ENCODE data around the gene NAXE.
A peak's percentile ranks its signal among the peaks of the same experiment; 100 is the strongest.
"Not testable (repeated sequence)": the region's sequence is repeated elsewhere in the genome, so short reads cannot be mapped to it uniquely, and the experiment has no call there.

The NAXE gene

DNA sequence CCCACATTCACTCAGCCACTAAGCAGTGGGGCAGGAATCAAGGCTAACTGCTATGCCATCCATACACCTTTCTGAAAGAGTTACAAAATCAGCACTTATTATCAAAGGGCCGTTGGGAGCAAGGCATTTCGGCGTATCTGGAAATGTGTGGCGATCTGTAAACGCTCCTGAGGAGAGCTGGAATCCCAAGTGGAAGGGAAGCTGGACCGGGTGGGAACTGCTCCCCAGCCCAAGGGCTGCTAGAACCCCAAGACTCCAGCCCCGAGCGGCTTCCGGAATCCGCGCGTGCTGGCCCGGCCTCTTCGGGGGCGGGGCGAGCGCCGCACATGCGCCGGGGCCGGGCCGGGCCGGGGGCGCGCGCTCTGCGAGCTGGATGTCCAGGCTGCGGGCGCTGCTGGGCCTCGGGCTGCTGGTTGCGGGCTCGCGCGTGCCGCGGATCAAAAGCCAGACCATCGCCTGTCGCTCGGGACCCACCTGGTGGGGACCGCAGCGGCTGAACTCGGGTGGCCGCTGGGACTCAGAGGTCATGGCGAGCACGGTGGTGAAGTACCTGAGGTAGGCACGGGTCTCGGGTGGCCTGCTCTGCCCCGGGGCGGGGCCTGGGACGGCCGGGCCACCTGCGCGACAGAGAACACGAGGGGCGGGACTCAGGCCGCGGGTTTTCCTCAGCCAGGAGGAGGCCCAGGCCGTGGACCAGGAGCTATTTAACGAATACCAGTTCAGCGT lies at the start of gene NAXE:
Gene NAXE, plus strand, starts transcription at position 345 of the 726 bp plus-strand sequence. Its CDS starts 29 bp downstream, at position 374.
- DNase-seq (ENCODE audit: low read depth in 3 of 3): peak; percentile 45 to 64 (median 48)

GRCh38 chr1:156543066-156543465 lies 48.5 kb upstream of the NAXE start:
- no peak for DNase-seq (ENCODE audit: low read depth in 3 of 3)

DNA sequence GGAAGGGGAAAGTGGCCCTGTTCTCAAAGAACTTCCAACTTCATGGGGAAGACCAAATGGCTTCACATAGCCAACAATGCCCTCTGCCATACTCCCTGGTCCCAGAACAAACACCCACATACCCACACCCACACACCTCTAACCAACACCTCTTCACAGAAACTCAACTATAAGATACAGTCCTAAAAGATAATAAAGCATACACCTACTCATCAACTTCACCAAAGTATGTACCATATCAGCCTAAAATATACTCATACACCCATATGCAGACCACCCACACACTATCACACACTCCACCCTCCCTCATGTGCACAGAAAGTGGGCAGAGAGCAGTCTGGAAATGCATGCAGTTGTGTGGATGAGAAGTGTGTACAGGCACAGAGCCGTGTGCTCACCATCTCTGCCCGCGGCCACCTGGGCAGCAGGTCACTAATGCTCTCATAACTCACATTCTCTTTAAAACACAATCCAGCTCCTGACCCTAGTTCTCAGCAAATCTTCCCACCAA lies 46.9 kb upstream of the NAXE start:
- no peak for DNase-seq (ENCODE audit: low read depth in 3 of 3)

DNA sequence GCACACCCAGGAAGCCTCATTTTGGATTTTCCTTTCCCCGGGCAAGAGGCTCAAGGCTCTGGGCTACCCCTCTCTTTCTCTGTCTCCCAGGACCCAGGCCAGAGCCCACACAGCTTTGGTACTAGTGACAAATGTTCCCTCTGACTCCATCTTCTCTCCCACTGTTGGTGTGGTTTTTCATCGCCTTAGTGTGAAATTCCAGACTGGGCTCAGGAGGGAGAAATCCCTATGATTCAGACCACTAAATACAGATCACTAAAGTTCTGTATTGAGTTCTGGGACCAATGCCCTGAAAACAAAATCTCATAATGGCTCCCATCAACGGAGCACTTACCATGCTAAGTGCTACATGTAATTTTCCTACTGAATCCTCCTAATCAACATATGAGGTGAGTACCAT lies 45.3 kb upstream of the NAXE start:
- DNase-seq (ENCODE audit: low read depth in 3 of 3): no peak

DNA sequence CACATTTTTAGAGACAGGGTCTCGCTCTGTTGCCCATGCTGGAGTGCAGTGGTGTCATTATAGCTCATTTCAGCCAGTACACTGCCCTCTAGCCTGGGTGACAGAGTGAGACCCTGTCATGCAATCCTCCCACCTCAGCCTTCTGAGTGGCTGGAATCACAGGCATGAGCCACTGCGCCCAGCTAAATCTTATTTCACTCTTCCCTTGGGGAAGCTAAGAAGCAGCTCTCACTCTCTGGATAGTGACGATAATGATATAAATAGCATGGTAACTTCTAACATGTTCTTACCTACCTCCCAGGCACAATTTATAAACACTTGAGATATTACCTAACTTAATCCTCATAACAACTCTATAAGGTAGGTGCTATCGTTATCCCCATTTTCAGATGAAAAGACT lies 44.1 kb upstream of the NAXE start:
- DNase-seq (ENCODE audit: low read depth in 3 of 3): no peak

GRCh38 chr1:156547982-156548381 lies 43.6 kb upstream of the NAXE start:
- no peak for DNase-seq (ENCODE audit: low read depth in 3 of 3)

DNA sequence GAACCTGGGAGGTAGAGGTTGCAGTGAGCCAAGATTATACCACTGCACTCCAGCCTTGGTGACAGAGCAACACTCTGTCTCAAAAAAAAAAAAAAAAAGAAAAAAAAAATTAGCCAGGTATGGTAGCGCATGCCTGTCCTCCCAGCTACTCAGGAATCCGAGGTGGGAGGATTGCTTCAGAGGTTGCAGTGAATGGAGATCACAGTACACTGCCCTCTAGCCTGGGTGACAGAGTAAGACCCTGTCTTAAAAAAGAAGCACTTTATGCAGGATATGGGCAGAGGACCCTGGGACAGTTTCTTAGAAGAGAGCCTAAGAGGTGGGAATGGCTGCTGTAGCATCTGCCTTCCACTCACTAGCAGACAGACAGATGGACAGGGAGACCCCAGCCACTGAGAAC lies 42.2 kb upstream of the NAXE start:
- DNase-seq (ENCODE audit: low read depth in 3 of 3): no peak

- DNase-seq (ENCODE audit: low read depth in 3 of 3): no peak
Measured at GRCh38 chr1:156549831-156550230, 41.7 kb upstream of the NAXE start.

GRCh38 chr1:156550346-156550745 lies 41.2 kb upstream of the NAXE start:
- DNase-seq (ENCODE audit: low read depth in 3 of 3): no peak

- no peak for DNase-seq (ENCODE audit: low read depth in 3 of 3)
Measured at GRCh38 chr1:156551066-156551643, 40.4 kb upstream of the NAXE start.

DNA sequence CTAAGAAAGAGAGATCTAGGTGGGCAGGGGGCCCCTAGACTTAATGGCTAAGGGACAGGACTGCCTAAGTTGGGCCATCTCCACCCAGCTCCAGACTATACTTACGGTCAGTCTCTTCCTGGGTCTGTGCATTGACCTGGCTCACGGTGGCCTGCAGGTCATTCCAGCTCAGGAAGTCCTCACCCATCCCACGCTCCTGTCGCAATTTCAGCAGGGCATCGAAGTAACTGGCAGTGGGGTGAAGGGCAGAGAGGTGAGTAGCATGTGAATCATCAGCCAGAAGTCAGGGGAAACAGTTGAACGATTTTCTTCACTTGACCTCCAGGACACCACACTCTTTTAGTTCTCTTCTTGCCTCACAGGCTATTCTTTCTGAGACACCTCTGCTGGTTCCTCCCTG lies 39.7 kb upstream of the NAXE start:
- DNase-seq (ENCODE audit: low read depth in 3 of 3): no peak

DNA sequence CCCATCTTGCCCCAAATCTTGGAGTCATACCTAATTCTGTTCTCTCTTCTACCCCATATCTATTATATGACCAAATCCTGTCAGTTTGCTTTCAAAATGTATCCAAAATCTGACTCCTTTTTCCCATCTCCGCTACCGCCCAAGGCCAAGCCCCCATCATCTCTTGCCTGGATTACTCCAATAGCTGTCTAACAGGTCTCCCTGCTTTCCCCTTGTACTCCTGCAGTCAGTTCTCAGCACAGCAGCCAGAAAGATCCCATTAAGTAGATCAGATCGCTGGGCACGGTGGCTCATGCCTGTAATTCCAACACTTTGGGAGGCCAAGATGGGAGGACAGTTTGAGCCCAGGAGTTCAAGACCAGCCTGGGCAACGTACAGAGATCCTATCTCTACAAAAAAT lies 39.1 kb upstream of the NAXE start:
- no peak for DNase-seq (ENCODE audit: low read depth in 3 of 3)

GRCh38 chr1:156552937-156553336 lies 38.6 kb upstream of the NAXE start:
- DNase-seq (ENCODE audit: low read depth in 3 of 3): not testable (repeated sequence)

- DNase-seq (ENCODE audit: low read depth in 3 of 3): no peak
Measured at GRCh38 chr1:156553860-156554485, 37.6 kb upstream of the NAXE start.

DNA sequence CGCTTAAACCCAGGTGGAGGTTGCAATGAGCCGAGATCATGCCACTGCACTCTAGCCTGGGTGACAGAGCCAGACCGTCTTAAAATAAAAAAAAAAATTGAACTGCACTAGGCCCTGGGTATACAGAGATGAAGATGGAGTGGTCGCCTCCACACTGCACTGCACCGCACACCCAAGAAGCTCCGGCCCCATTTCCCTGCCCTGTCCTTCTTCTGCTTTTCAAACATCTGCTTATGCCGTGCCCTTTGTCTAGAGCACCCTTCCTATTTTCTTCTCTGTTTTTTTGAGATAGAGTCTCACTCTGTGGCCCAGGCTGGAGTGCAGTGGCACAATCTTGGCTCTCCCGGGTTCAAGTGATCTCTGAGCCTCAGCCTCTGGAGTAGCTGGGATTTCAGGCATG lies 36.6 kb upstream of the NAXE start:
- no peak for DNase-seq (ENCODE audit: low read depth in 3 of 3)

DNA sequence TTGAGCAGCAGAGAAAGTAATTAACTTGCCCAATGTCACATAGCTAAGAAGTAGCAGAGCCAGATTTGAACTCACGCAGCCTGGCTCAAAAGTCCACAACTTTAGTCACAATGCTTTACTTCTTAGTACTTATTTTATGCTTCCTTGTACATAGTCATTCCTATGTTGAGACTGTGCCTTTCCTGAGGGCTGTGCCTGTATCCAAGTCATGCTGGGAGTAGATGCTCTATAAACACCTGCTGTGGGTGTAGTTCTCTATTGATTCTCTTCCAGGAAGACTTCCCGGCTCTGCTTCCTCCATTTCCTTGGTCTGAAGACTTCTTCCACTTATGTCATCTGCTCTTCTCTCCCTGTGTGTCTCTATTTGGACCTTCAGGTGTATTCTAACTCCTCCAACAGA lies 35.9 kb upstream of the NAXE start:
- no peak for DNase-seq (ENCODE audit: low read depth in 3 of 3)

DNA sequence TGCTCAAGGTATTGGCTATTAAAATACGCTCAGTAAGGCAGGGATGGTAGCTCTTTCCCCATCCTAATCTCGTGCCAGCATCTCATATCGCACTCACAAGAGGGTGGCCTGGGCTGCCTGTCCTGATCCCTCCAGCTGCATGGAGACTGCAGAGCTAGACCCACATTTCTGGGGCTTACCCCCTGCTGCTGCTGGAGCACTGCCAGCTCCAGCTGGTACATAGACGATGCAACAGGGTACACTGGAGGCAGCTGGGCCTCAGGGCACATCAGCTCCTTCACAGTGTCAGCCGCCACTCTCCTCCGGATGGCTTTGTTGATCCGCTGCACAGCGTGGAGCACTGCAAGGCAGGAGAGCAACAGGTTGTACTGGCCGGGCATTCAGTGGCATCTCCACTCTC lies 35.2 kb upstream of the NAXE start:
- no peak for DNase-seq (ENCODE audit: low read depth in 3 of 3)

- no peak for DNase-seq (ENCODE audit: low read depth in 3 of 3)
Measured at GRCh38 chr1:156559086-156559796, 32.3 kb upstream of the NAXE start.

DNA sequence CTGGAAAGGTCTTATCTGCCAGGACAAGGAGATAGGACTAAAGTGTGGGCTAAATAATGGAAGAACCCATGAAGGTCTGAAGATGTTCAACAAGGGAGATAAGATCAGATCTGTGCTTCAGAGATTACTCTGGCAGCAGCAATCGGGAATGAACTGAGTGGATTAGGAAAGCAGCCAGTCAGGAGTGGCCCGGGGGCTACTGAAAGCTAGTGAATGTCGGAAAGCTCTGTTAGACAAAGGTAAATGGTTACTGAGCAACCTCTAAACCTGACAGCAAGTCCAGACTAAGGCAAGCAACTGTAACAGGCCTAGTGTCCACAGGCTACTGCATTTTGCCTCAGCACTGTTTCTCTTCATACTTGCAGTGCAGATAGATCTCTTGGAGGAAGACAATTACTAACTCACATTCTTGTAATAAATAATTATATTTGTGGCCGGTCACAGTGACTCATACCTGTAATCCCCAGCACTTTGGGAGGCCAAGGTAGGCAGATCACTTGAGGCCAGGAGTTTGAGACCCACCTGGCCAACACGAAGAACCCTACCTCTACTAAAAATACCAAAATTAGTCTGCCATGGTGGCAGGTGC lies 31.7 kb upstream of the NAXE start:
- DNase-seq (ENCODE audit: low read depth in 3 of 3): no peak

GRCh38 chr1:156560585-156561163 lies 30.9 kb upstream of the NAXE start:
- no peak for DNase-seq (ENCODE audit: low read depth in 3 of 3)

DNA sequence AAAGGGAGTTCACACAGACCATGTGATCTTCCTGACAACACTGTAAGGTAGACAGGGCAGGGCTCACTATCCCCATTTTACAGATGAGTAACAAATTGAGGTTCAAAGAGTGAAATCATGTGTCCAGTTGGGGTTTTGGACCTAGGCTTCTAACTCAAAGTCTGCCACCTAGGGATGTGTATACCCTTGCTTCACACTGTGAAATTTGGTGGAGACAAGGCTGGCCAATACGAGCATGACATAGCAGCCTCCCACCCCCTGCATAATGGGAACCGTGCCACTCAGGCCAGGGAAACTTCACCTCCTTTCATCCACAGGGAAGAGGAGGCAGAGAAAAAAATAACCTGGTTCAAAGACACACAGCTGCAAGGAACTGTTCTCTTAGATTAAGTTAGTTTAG lies 26.1 kb upstream of the NAXE start:
- no peak for DNase-seq (ENCODE audit: low read depth in 3 of 3)

GRCh38 chr1:156566436-156566835 lies 25.1 kb upstream of the NAXE start:
- no peak for DNase-seq (ENCODE audit: low read depth in 3 of 3)

Measured in stimulated activated CD4-positive, alpha-beta T cell treated with anti-CD3 and anti-CD28 coated beads, TNF-alpha, amount 100 ng/mL, for 4 hours (primary cell).